HFF-Myc (cell line): Measurements from ENCODE around the gene EXOSC10.

Experiments used
- DNase-seq: peaks from one replicate; pipeline ENCODE4 v3.0.0-alpha.2; 2011; ENCODE audit warnings: low read depth; ENCODE audit errors: extremely low read depth
- H3K4me3 ChIP-seq: replicated peaks from 2 replicates; pipeline ENCODE4 v1.5.1; 2011; ENCODE audit warnings: low read depth, mild to moderate bottlenecking, control low read depth, low read length
- TF ChIP-seq, protein P1 (sequence below): IDR thresholded peaks from 2 replicates; pipeline ENCODE4 v1.5.1; 2012; ENCODE audit warnings: mild to moderate bottlenecking, low read depth, low read length, control low read depth; ENCODE audit errors: missing control alignments

The EXOSC10 gene

DNA sequence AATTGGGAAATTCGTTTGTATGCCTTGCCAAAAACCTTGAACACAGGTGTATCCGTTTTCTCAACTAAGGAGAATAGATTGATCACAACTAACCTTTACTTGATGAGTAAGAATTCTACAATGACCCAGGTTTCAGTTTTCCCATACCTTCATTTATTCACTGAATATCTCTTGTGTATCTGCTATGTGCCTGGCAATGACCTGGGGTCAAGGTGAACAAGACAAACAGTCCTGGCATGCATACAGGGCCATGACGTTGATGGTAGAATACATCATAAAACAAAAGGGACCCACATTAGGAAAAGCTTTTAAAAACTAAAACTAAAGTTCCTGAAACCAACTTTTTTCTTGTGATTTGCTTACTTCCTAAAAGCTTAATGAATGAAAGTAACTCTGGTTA is 32.1 kb upstream of the EXOSC10 start:
- TF ChIP-seq, protein P1, sequence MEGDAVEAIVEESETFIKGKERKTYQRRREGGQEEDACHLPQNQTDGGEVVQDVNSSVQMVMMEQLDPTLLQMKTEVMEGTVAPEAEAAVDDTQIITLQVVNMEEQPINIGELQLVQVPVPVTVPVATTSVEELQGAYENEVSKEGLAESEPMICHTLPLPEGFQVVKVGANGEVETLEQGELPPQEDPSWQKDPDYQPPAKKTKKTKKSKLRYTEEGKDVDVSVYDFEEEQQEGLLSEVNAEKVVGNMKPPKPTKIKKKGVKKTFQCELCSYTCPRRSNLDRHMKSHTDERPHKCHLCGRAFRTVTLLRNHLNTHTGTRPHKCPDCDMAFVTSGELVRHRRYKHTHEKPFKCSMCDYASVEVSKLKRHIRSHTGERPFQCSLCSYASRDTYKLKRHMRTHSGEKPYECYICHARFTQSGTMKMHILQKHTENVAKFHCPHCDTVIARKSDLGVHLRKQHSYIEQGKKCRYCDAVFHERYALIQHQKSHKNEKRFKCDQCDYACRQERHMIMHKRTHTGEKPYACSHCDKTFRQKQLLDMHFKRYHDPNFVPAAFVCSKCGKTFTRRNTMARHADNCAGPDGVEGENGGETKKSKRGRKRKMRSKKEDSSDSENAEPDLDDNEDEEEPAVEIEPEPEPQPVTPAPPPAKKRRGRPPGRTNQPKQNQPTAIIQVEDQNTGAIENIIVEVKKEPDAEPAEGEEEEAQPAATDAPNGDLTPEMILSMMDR: no peak
- no peak for DNase-seq
- H3K4me3 ChIP-seq: no peak overlapping the region

DNA sequence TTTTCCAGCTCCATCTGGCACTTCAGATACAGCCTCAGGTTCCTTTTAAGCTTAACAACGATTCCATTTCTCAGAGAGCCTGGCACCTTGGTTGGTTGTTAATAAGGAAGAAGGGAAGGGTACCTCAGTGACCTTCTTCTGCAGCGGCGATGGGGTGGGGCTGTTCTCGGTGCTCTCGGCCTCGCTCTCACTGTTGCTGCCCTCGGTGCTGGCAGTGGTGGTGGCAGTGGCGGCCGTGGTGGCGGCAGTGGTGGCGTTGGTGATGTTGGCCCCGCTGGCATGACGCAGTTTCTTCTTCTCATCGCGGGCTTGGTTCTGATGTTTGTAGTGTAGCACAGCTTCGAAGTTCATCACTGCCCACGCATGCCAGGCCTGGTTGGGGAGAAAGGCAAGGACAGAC is 30.7 kb upstream of the EXOSC10 start:
- TF ChIP-seq, protein P1: no peak
- no peak overlapping the region for H3K4me3 ChIP-seq
- no peak for DNase-seq

DNA sequence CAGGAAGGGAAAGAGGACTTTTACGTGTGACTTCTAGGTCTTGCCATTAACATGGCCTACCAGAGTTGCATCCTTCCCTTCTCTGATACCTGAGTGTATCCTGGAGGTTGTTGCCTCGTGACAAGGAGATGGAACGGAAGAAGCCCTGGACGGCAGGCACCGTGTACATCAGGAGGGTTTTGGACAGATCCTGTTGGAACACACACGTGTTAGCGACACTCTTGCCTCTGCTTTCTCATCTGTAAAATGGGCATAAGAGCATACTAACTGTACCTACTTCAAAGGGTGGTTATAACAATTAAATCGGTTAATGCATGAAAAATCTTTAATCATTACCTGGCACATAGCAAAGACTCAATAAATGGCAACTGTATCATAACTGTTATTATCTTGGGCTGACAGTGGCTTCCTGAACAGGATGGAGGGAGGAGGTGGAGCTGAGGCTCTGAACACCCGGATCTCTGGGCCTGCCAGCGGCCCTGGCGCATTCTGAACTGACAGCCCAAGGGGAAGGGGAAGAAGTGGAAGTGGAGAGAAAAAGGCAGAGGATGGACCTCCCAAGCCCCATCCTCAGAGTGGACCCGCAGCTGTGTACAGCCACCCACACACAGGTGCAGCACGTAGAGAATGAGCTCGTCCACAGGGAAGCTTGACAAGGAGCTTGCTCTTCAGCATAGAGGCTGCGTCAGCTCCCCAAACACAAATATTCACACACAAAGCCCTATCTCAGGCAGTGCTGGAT is 30.2 kb upstream of the EXOSC10 start:
- TF ChIP-seq, protein P1: no peak
- H3K4me3 ChIP-seq: no peak overlapping the region
- DNase-seq: no peak

DNA sequence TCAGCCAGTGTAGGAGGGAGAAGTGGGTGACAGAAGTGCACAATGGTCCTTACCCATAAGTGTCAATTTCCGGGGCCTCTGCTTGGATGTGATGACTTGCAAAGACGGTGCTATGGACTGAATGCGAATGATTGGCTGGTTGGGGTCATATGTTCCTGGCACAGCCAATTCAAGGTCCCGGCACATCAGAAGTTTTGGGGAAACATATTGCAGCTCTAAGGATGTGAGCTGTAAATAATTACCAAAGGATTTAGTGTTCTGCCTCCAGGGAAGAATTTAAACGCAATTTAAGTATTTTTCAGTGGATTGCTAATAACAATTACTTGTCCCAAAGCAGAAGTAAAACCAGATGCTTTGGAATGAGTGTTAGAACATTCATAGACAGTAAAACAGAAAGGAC is 26.9 kb upstream of the EXOSC10 start:
- H3K4me3 ChIP-seq: no peak overlapping the region
- no peak for DNase-seq
- TF ChIP-seq, protein P1: no peak

DNA sequence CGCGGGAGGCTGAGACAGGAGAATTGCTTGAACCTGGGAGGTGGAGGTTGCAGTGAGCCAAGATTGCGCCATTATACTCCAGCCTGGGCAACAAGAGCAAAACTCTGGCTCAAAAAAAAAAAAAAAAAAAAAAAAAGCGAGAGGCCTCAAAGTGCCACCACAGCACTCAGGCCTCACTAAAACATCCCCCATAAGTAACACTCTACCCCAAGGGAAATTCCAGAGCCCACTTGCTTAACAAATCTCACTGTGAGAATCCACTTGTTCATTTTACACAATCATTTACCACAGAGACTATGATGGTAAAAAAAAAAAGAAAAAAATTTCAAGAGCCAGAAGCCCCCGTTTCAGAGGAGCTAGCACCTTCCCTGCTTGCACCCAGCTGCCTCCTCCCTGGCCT is 26.3 kb upstream of the EXOSC10 start:
- H3K4me3 ChIP-seq: no peak overlapping the region
- TF ChIP-seq, protein P1: no peak
- DNase-seq: no peak

DNA sequence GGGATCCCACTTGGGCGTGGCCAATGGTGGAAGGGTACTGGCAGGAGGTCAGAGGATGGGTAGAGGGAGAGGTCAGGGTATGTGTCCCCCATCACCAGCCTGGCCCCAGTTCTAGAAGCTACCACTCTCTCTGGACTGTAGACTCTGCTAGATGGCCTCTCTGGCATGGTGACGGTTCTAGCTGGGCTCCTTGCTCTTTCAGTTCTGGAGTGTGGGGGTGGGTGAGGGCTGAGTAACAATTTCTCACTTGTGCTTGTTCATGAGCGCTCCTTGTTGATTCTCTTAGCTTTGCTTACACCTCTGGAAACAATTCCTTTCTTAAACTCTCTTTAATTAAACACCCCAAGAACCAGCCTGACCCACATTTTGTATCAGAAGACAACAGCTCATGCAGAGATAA is 25.3 kb upstream of the EXOSC10 start:
- no peak for DNase-seq
- no peak overlapping the region for H3K4me3 ChIP-seq
- TF ChIP-seq, protein P1: no peak

DNA sequence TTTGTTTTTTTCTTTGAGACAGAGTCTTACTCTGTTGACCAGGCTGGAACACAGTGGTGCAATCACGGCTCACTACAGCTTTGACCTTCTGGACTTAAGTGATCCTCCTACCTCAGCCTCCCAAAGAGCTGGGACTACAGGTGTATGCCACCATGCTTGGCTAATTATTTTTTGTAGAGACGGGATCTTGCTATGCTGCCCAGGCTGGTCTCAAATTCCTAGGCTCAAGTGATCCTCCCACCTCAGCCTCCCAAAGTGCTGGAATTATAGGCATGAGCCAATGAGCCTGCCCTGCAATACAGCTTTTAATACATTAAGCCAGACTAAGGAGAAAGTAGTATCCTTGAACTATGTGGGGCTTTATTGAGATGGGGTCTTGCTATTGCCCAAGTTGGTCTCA is 16.6 kb upstream of the EXOSC10 start:
- H3K4me3 ChIP-seq: no peak overlapping the region
- TF ChIP-seq, protein P1: no peak
- DNase-seq: no peak
